ENCODE results near the gene ROPN1L. TPM values are rescaled to one million over a fixed set of nuclear protein-coding genes. Genes with fewer than 3 reads are reported as not detected.

The ROPN1L gene
- total and polyA plus RNA-seq, 7 experiments from 2014 or later: 0.32 to 2.6 (median 1.4) TPM

DNA sequence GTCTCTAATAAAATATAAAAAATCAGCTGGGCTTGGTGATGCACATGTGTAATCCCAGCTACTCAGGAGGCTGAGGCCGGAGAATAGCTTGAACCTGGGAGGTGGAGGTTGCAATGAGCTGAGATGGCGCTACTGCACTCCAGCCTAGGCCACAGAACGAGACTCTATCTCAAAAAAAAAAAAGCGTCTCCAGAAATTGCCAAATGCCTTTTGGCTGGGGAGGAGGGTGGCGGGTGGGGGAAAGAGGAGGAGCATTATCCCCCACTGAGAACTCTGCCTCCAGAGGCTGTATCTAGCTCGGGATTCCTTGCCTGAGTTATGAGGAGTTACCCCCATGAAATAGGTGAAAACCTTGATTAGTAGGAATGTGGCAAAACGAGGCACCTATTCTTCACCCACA lies 4.8 kb downstream of the ROPN1L start:
- H3K27ac ChIP-seq (ENCODE audit: low read depth, low read length): no peak overlapping the region
- peaks cover 0 to 16% (median 0%) of the 10 kb centered on the region in 11 donors for H3K9me3 Mint-ChIP-seq
- H3K4me1 ChIP-seq (ENCODE audit: control insufficient read depth in 2 of 2, insufficient read depth in 2 of 2, low read length in 2 of 2): peaks cover 39 to 47% of the 10 kb centered on the region in 2 donors
- H3K27me3 Mint-ChIP-seq: peaks cover 0 to 7% (median 0%) of the 10 kb centered on the region in 5 donors
- peaks cover 40 to 61% (median 53%) of the 10 kb centered on the region in 7 donors for H3K4me1 Mint-ChIP-seq
- no peaks in the 10 kb centered on the region for H3K9me3 ChIP-seq (ENCODE audit: control insufficient read depth in 2 of 3, low read length in 3 of 3)
- intact Hi-C loops (cut with micrococcal nuclease): no loop called here
- ChIA-PET POLR2A (interaction anchor here (0.7 kb wide), 1 partner anchor 23 kb away, joined by 5 read pairs; no protein-coding TSS in a partner anchor), CTCF (no interaction called here)
- ATAC-seq: no peak
- no peaks in the 10 kb centered on the region for H3K36me3 ChIP-seq (ENCODE audit: control insufficient read depth in 2 of 3, insufficient read depth in 3 of 3, low read length in 3 of 3)
- no peak overlapping the region for H3K27ac Mint-ChIP-seq
- peak overlapping the region in 8 of 10 donors; percentile 1 to 77 (median 29) for H3K4me3 Mint-ChIP-seq
- H3K4me3 ChIP-seq (ENCODE audit: low read length): no peak overlapping the region
- H3K27me3 ChIP-seq (ENCODE audit: control insufficient read depth in 2 of 2, insufficient read depth in 2 of 2, low read length in 2 of 2): no peaks in the 10 kb centered on the region
- DNase-seq: no peak
- peaks cover 0 to 37% (median 4%) of the 10 kb centered on the region in 5 donors for H3K36me3 Mint-ChIP-seq

DNA sequence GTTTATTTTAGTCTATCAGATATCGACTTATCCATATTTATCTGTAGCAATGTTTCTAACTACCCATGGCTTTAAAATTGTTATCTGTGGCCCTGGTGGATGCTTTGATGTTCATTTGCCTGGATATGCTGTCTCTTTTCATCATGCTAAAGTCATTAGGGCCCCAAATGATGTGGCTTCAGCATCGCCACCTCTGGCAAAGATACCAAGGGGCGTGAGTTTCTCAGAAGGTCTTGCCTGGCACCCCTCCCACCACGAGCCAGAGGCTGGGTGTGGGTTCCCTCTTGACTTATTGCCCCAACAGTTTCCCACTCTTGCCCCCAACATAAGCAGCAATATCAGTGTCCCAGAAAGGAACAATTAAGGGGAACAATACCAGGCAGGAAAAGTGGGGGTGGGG lies 5.4 kb downstream of the ROPN1L start:
- Histone ChIP-seq H3K9me3 (ENCODE audit: control insufficient read depth in 2 of 3, low read length in 3 of 3) (no peaks in the 10 kb centered on the region), H3K4me1 (ENCODE audit: control insufficient read depth in 2 of 2, insufficient read depth in 2 of 2, low read length in 2 of 2) (peaks cover 38 to 45% of the 10 kb centered on the region in 2 donors), H3K4me3 (ENCODE audit: low read length) (no peak overlapping the region), H3K27ac (ENCODE audit: low read depth, low read length) (no peak overlapping the region), H3K36me3 (ENCODE audit: control insufficient read depth in 2 of 3, insufficient read depth in 3 of 3, low read length in 3 of 3) (no peaks in the 10 kb centered on the region), H3K27me3 (ENCODE audit: control insufficient read depth in 2 of 2, insufficient read depth in 2 of 2, low read length in 2 of 2) (no peaks in the 10 kb centered on the region)
- ChIA-PET CTCF (no interaction called here), POLR2A (interaction anchor here (0.7 kb wide), 1 partner anchor 24 kb away, joined by 5 read pairs; no protein-coding TSS in a partner anchor)
- no peak for ATAC-seq
- DNase-seq: no peak
- H3K36me3 Mint-ChIP-seq: peaks cover 0 to 37% (median 4%) of the 10 kb centered on the region in 5 donors
- peak overlapping the region in 6 of 10 donors; percentile 1 to 77 (median 32) for H3K4me3 Mint-ChIP-seq
- intact Hi-C loops (cut with micrococcal nuclease): no loop called here
- peaks cover 0 to 16% (median 0%) of the 10 kb centered on the region in 11 donors for H3K9me3 Mint-ChIP-seq
- H3K4me1 Mint-ChIP-seq: peaks cover 39 to 61% (median 53%) of the 10 kb centered on the region in 7 donors
- peaks cover 0 to 7% (median 0%) of the 10 kb centered on the region in 5 donors for H3K27me3 Mint-ChIP-seq
- peak overlapping the region in 1 of 9 donors; percentile 59 for H3K27ac Mint-ChIP-seq

DNA sequence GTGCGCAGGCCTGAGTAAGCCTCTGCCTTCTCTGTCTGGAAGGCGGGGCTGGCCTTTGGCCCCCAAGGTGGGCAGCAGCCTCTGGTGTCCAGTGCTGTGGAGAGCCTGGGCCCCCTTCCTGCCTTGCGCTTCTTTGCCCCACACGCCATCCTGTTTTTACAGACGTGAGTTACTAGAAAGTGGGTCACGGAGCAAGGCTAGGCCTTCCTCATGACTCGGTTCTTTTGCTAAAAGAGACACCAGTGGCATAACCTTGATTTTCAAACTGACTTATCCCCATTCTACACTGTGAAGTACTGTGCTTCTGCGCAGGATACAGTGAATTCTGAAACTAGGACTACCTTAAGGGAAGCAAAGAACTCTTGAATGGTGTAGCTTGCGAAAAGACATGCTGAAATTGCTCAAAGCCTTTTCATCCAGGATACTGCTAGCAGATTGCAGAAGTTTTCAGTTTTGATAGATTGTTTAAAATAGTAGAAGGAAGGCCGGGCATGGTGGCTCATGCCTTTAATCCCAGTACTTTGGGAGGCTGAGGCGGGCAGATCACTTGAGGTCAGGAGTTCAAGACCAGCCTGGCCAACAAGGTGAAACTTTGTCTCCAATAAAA lies 7.2 kb downstream of the ROPN1L start:
- H3K27me3 ChIP-seq (ENCODE audit: control insufficient read depth in 2 of 2, insufficient read depth in 2 of 2, low read length in 2 of 2): no peaks in the 10 kb centered on the region
- no peaks in the 10 kb centered on the region for H3K9me3 ChIP-seq (ENCODE audit: control insufficient read depth in 2 of 3, low read length in 3 of 3)
- POLR2A ChIA-PET: no interaction called here
- CTCF ChIA-PET: interaction anchor here (0.8 kb wide), 1 partner anchor 179 kb away, joined by 3 read pairs; no protein-coding TSS in a partner anchor
- Mint-ChIP-seq H3K27me3 (peaks cover 0 to under 1% (median 0%) of the 10 kb centered on the region in 5 donors), H3K4me3 (no peak overlapping the region), H3K9me3 (peaks cover 0 to 13% (median 0%) of the 10 kb centered on the region in 11 donors), H3K27ac (peak overlapping the region in 2 of 9 donors; percentile 43 to 51), H3K4me1 (peaks cover 33 to 55% (median 44%) of the 10 kb centered on the region in 7 donors), H3K36me3 (peaks cover 0 to 28% (median 7%) of the 10 kb centered on the region in 5 donors)
- peaks cover 26 to 33% of the 10 kb centered on the region in 2 donors for H3K4me1 ChIP-seq (ENCODE audit: control insufficient read depth in 2 of 2, insufficient read depth in 2 of 2, low read length in 2 of 2)
- intact Hi-C loops (cut with micrococcal nuclease): no loop called here
- no peak overlapping the region for H3K27ac ChIP-seq (ENCODE audit: low read depth, low read length)
- H3K4me3 ChIP-seq (ENCODE audit: low read length): no peak overlapping the region
- no peaks in the 10 kb centered on the region for H3K36me3 ChIP-seq (ENCODE audit: control insufficient read depth in 2 of 3, insufficient read depth in 3 of 3, low read length in 3 of 3)
- ATAC-seq (no peak), DNase-seq (no peak)

DNA sequence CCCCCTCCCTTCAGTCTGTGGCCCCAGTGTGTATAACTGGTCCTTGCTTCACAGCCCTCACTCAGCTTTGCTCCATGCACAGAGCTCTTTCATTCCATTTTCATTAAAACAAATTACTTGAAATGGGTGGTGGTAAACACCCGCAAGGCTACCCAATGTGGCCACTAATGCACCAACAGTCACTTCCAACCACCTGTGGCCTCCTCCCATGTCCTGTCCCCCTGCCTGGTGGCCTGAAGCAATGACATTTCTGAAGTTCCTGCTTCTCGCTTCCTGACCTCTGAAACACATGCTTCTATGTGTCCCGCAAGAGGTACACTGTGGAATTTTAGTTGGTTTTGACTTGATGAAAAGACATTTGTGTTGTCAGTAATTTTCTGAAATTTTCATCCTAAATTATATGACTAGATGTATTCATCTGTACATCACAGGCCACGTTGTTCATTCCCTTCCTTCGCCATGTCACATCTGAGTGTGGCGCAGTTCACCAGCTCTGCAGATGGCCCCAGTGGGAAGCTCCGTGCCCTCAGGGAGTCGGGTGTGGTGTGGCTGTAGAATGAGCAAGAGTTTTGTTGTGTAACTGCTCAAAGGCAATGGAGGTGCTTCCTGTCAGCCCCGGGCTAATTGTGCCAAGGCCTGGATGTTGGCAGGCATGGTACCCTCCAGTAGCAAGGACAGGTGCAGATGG lies 9.6 kb downstream of the ROPN1L start:
- Histone ChIP-seq H3K36me3 (ENCODE audit: control insufficient read depth in 2 of 3, insufficient read depth in 3 of 3, low read length in 3 of 3) (no peaks in the 10 kb centered on the region), H3K9me3 (ENCODE audit: control insufficient read depth in 2 of 3, low read length in 3 of 3) (no peaks in the 10 kb centered on the region), H3K4me1 (ENCODE audit: control insufficient read depth in 2 of 2, insufficient read depth in 2 of 2, low read length in 2 of 2) (peaks cover 4 to 11% of the 10 kb centered on the region in 2 donors), H3K27me3 (ENCODE audit: control insufficient read depth in 2 of 2, insufficient read depth in 2 of 2, low read length in 2 of 2) (no peaks in the 10 kb centered on the region), H3K4me3 (ENCODE audit: low read length) (no peak overlapping the region), H3K27ac (ENCODE audit: low read depth, low read length) (no peak overlapping the region)
- Mint-ChIP-seq H3K27me3 (no peaks in the 10 kb centered on the region), H3K4me1 (peaks cover 16 to 34% (median 29%) of the 10 kb centered on the region in 7 donors), H3K4me3 (no peak overlapping the region), H3K36me3 (peaks cover 0 to 17% (median 3%) of the 10 kb centered on the region in 5 donors), H3K27ac (peak overlapping the region in 3 of 9 donors; percentile 2 to 70 (median 63)), H3K9me3 (peaks cover 0 to 4% (median 0%) of the 10 kb centered on the region in 11 donors)
- ChIA-PET POLR2A (interaction anchor here (1.0 kb wide), 1 partner anchor 177 kb away, joined by 3 read pairs; no protein-coding TSS in a partner anchor), CTCF (interaction anchor here (0.7 to 7.0 kb wide), 5 partner anchors 8 to 175 kb away, joined by 3 to 68 read pairs (median 6); partner anchors contain the start of gene ROPN1L)
- intact Hi-C loops (cut with micrococcal nuclease): loop anchor here (5.0 to 10.0 kb wide), 3 partner anchors 411 to 914 kb away; no protein-coding TSS in a partner anchor
- no peak for DNase-seq
- peak; percentile 46 for ATAC-seq

DNA sequence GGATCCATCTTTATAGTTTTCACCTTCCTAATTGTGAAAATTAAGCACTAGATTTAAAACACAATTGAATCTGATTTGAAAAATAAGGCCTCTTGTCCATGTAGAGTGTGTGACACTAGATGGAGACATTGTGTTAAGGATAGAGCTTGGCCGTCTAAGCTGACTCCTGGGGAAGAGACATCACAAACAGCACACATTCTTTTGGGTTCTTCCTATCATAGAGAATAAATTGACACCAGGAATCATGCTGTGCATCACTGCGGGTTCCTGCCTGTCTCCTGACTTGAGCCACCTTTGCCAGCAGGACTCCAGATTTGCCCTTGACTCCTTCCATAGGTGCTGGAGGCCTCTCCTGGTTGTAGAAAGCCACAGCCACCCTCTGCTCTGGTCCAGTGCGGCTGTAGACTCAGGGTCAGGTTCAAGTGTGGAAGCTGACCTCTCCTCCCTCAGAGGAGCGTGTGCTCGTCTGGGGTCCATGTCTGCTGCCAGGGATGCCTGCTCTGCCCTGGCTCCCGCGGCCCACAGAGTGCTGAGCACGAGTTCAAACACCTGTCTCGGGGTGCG lies 11.2 kb downstream of the ROPN1L start:
- Histone ChIP-seq H3K27me3 (ENCODE audit: control insufficient read depth in 2 of 2, insufficient read depth in 2 of 2, low read length in 2 of 2) (no peaks in the 10 kb centered on the region), H3K4me1 (ENCODE audit: control insufficient read depth in 2 of 2, insufficient read depth in 2 of 2, low read length in 2 of 2) (no peaks in the 10 kb centered on the region), H3K4me3 (ENCODE audit: low read length) (no peak overlapping the region), H3K36me3 (ENCODE audit: control insufficient read depth in 2 of 3, insufficient read depth in 3 of 3, low read length in 3 of 3) (no peaks in the 10 kb centered on the region), H3K27ac (ENCODE audit: low read depth, low read length) (no peak overlapping the region), H3K9me3 (ENCODE audit: control insufficient read depth in 2 of 3, low read length in 3 of 3) (no peaks in the 10 kb centered on the region)
- POLR2A ChIA-PET: interaction anchor here (0.9 to 1.0 kb wide), 2 partner anchors 173 to 175 kb away, joined by 3 to 5 read pairs; no protein-coding TSS in a partner anchor
- H3K27ac Mint-ChIP-seq: peak overlapping the region in 2 of 9 donors; percentile 2 to 13
- H3K4me3 Mint-ChIP-seq: no peak overlapping the region
- ATAC-seq (peak; percentile 85), DNase-seq (peak in 7 of 9 donors; percentile 24 to 62 (median 46))
- no peaks in the 10 kb centered on the region for H3K9me3 Mint-ChIP-seq
- CTCF ChIA-PET: interaction anchor here (0.6 to 7.0 kb wide), 6 partner anchors 10 to 236 kb away, joined by 3 to 68 read pairs (median 6); partner anchors contain the start of gene ROPN1L
- peaks cover 6 to 28% (median 15%) of the 10 kb centered on the region in 7 donors for H3K4me1 Mint-ChIP-seq
- intact Hi-C loops (cut with micrococcal nuclease): loop anchor here (1.0 to 10.0 kb wide), 7 partner anchors 174 to 912 kb away; no protein-coding TSS in a partner anchor
- H3K36me3 Mint-ChIP-seq: peaks cover 0 to 8% (median 3%) of the 10 kb centered on the region in 5 donors
- H3K27me3 Mint-ChIP-seq: no peaks in the 10 kb centered on the region

DNA sequence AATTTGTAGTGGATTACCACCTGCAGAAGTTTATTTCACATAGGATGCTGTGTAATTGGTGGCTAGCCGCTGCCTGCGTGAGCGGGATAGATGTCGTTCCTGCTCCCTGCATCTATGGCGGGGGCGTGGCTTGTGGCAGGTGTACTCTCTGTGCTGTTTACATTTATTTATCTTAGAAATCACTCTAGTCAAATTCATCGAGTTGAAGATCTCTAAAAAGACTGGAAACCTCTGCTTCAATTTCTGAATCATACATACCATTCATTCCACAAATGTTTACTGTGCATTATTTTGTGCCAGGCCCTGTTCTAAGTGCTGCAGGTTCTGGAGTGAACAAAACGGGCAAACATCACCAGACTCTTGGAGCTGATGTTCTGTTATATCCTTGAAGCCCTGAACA lies 11.9 kb downstream of the ROPN1L start:
- Mint-ChIP-seq H3K4me1 (peaks cover 6 to 21% (median 10%) of the 10 kb centered on the region in 7 donors), H3K9me3 (no peaks in the 10 kb centered on the region), H3K27ac (no peak overlapping the region), H3K27me3 (no peaks in the 10 kb centered on the region), H3K4me3 (no peak overlapping the region), H3K36me3 (peaks cover 0 to 8% (median 3%) of the 10 kb centered on the region in 5 donors)
- no peaks in the 10 kb centered on the region for H3K9me3 ChIP-seq (ENCODE audit: control insufficient read depth in 2 of 3, low read length in 3 of 3)
- no peak for DNase-seq
- no peaks in the 10 kb centered on the region for H3K27me3 ChIP-seq (ENCODE audit: control insufficient read depth in 2 of 2, insufficient read depth in 2 of 2, low read length in 2 of 2)
- H3K36me3 ChIP-seq (ENCODE audit: control insufficient read depth in 2 of 3, insufficient read depth in 3 of 3, low read length in 3 of 3): no peaks in the 10 kb centered on the region
- ATAC-seq: no peak
- no peaks in the 10 kb centered on the region for H3K4me1 ChIP-seq (ENCODE audit: control insufficient read depth in 2 of 2, insufficient read depth in 2 of 2, low read length in 2 of 2)
- no peak overlapping the region for H3K27ac ChIP-seq (ENCODE audit: low read depth, low read length)
- ChIA-PET CTCF (interaction anchor here (1.1 to 7.0 kb wide), 3 partner anchors 11 to 173 kb away, joined by 5 to 68 read pairs (median 9); partner anchors contain the start of gene ROPN1L), POLR2A (interaction anchor here (0.6 to 1.0 kb wide), 5 partner anchors 12 to 174 kb away, joined by 3 to 7 read pairs (median 4); no protein-coding TSS in a partner anchor)
- intact Hi-C loops (cut with micrococcal nuclease): loop anchor here (2.0 to 10.0 kb wide), 4 partner anchors 409 to 911 kb away; no protein-coding TSS in a partner anchor
- no peak overlapping the region for H3K4me3 ChIP-seq (ENCODE audit: low read length)
